ENCODE data around the gene SYNE2. TPM values are rescaled to one million over a fixed set of nuclear protein-coding genes. Genes with fewer than 3 reads are reported as not detected.

Gene SYNE2
- total and polyA plus RNA-seq, 10 of the 15 experiments (the other 5 are each of a cell fraction or from before 2014, with no cell fraction given), result 2.1 to 52.7 (median 38.1) TPM

DNA sequence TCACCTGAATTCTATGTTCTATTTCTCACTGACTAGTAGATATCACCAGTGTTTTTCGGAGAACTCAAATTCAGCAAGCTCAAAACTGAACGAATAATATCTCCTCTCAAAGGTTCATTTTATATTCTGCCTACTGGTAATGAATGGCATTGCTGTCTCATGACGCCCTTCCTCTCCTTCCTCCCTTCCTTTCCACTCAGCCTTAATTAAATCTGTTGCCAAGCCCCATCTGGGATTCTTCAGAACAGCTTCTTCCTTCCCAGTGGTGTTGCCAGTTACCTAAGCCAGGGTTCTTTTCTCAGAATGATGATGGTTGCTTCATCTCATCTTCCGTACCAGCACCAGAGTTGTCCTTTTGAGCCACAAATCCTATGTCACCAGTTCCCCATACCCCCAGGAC, 143.2 kb downstream of the SYNE2 start:
- ChIA-PET CTCF (interaction anchor here (0.7 to 1.2 kb wide), 4 partner anchors 14 to 620 kb away, joined by 3 to 4 read pairs (median 4); no protein-coding TSS in a partner anchor), POLR2A (no interaction called here), RAD21 (ENCODE audit: unreplicated experiment) (no interaction called here), SMC1A (ENCODE audit: uncharacterized antibody, unreplicated experiment) (interaction anchor here (0.5 to 1.4 kb wide), 2 partner anchors 10 to 557 kb away, joined by 3 to 4 read pairs; no protein-coding TSS in a partner anchor)
- no peaks in the 10 kb centered on the region for H4K20me1 ChIP-seq (ENCODE audit: control insufficient read depth, insufficient read depth)
- ATAC-seq (no peak), FAIRE-seq (no peak), DNase-seq (ENCODE audit: low read depth, low spot score) (no peak)
- peaks cover 2 to 29% of the 10 kb centered on the region in 2 experiments for H3K36me3 ChIP-seq (ENCODE audit: control insufficient read depth in 2 of 2, insufficient read depth in 2 of 2, low read length in 1 of 2)
- WGBS (ENCODE audit: insufficient coverage, insufficient replicate concordance, low lambda C conversion rate, missing lambda C conversion rate), result 97% methylated on average over 4 of the region's 4 CpGs
- no TSS peak for BruUV-seq (replicated peaks)
- H3K9ac ChIP-seq (ENCODE audit: control insufficient read depth, insufficient read depth, low read length), result no peak overlapping the region
- H3K4me1 ChIP-seq (ENCODE audit: control insufficient read depth, insufficient read depth, low read length), result no peaks in the 10 kb centered on the region; the same call in 1 of the 2 replicates
- H3K27me3 ChIP-seq (replicated peaks in 1 of 2; ENCODE audit: control insufficient read depth in 2 of 2, insufficient read depth in 2 of 2, low read length in 1 of 2), result no peaks in the 10 kb centered on the region
- no peaks in the 10 kb centered on the region for H3K9me3 ChIP-seq (replicated peaks; ENCODE audit: control insufficient read depth, insufficient read depth, low read length)
- H2AFZ ChIP-seq (ENCODE audit: control insufficient read depth, low read depth, low read length), result no peak overlapping the region
- H3K27ac ChIP-seq (ENCODE audit: control insufficient read depth, insufficient read depth), result no peak overlapping the region
- H3K4me2 ChIP-seq (ENCODE audit: control insufficient read depth, insufficient read depth), result no peak overlapping the region
- H3K4me3 ChIP-seq, result no peak overlapping the region
- H3K79me2 ChIP-seq (ENCODE audit: control insufficient read depth, insufficient read depth, low read length), result no peaks in the 10 kb centered on the region
- TF ChIP-seq LARP7 (IDR thresholded peaks at IDR 0.05), result no peak
- TF ChIP-seq SREBF1 (IDR thresholded peaks at IDR 0.05; ENCODE audit: low read length), result no peak
- TF ChIP-seq, protein P1, sequence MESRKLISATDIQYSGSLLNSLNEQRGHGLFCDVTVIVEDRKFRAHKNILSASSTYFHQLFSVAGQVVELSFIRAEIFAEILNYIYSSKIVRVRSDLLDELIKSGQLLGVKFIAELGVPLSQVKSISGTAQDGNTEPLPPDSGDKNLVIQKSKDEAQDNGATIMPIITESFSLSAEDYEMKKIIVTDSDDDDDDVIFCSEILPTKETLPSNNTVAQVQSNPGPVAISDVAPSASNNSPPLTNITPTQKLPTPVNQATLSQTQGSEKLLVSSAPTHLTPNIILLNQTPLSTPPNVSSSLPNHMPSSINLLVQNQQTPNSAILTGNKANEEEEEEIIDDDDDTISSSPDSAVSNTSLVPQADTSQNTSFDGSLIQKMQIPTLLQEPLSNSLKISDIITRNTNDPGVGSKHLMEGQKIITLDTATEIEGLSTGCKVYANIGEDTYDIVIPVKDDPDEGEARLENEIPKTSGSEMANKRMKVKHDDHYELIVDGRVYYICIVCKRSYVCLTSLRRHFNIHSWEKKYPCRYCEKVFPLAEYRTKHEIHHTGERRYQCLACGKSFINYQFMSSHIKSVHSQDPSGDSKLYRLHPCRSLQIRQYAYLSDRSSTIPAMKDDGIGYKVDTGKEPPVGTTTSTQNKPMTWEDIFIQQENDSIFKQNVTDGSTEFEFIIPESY (IDR thresholded peaks at IDR 0.05), result no peak
- TF ChIP-seq, protein P2, sequence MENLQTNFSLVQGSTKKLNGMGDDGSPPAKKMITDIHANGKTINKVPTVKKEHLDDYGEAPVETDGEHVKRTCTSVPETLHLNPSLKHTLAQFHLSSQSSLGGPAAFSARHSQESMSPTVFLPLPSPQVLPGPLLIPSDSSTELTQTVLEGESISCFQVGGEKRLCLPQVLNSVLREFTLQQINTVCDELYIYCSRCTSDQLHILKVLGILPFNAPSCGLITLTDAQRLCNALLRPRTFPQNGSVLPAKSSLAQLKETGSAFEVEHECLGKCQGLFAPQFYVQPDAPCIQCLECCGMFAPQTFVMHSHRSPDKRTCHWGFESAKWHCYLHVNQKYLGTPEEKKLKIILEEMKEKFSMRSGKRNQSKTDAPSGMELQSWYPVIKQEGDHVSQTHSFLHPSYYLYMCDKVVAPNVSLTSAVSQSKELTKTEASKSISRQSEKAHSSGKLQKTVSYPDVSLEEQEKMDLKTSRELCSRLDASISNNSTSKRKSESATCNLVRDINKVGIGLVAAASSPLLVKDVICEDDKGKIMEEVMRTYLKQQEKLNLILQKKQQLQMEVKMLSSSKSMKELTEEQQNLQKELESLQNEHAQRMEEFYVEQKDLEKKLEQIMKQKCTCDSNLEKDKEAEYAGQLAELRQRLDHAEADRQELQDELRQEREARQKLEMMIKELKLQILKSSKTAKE (IDR thresholded peaks at IDR 0.05; ENCODE audit: low read depth, poor library complexity, severe bottlenecking), result no peak
- TF ChIP-seq, protein P3, sequence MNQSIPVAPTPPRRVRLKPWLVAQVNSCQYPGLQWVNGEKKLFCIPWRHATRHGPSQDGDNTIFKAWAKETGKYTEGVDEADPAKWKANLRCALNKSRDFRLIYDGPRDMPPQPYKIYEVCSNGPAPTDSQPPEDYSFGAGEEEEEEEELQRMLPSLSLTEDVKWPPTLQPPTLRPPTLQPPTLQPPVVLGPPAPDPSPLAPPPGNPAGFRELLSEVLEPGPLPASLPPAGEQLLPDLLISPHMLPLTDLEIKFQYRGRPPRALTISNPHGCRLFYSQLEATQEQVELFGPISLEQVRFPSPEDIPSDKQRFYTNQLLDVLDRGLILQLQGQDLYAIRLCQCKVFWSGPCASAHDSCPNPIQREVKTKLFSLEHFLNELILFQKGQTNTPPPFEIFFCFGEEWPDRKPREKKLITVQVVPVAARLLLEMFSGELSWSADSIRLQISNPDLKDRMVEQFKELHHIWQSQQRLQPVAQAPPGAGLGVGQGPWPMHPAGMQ (IDR thresholded peaks at IDR 0.05; ENCODE audit: borderline replicate concordance), result no peak
- no peak for TF ChIP-seq IKZF2 (IDR thresholded peaks at IDR 0.05)
- TF ChIP-seq, protein P4, sequence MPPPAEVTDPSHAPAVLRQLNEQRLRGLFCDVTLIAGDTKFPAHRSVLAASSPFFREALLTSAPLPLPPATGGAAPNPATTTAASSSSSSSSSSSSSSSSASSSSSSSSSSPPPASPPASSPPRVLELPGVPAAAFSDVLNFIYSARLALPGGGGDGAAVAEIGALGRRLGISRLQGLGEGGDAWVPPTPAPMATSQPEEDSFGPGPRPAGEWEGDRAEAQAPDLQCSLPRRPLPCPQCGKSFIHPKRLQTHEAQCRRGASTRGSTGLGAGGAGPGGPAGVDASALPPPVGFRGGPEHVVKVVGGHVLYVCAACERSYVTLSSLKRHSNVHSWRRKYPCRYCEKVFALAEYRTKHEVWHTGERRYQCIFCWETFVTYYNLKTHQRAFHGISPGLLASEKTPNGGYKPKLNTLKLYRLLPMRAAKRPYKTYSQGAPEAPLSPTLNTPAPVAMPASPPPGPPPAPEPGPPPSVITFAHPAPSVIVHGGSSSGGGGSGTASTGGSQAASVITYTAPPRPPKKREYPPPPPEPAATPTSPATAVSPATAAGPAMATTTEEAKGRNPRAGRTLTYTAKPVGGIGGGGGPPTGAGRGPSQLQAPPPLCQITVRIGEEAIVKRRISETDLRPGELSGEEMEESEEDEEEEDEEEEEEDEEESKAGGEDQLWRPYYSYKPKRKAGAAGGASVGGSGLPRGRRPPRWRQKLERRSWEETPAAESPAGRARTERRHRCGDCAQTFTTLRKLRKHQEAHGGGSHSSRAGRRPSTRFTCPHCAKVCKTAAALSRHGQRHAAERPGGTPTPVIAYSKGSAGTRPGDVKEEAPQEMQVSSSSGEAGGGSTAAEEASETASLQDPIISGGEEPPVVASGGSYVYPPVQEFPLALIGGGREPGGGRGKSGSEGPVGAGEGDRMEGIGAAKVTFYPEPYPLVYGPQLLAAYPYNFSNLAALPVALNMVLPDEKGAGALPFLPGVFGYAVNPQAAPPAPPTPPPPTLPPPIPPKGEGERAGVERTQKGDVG (CRISPR knock-in tag; IDR thresholded peaks at IDR 0.05), result no peak
- no peak for TF ChIP-seq BHLHE40 (IDR thresholded peaks at IDR 0.05; ENCODE audit: borderline replicate concordance in 1 of 2, low read depth in 2 of 2, low read length in 1 of 2)
- TF ChIP-seq MYC (IDR thresholded peaks at IDR 0.05; ENCODE audit: insufficient read depth, insufficient read length, insufficient replicate concordance, low read length, severe bottlenecking), result no peak
- TF ChIP-seq CHD4 (IDR thresholded peaks at IDR 0.05), result no peak
- in situ Hi-C loops (cut with MboI) (no loop called here), intact Hi-C loops (cut with micrococcal nuclease; ENCODE audit: unreplicated experiment) (loop anchor here (5.0 kb wide), 1 partner anchor 144 kb away; the partner anchor contains the start of gene SYNE2)
